ENCODE measurements around the gene ARHGEF4. TPM values are rescaled to one million over a fixed set of nuclear protein-coding genes. Genes with fewer than 3 reads are reported as not detected.

Gene ARHGEF4
- polyA plus RNA-seq, 1 donor (not counting 4 experiments of a cell fraction or from before 2014, with no cell fraction given), result 22.6 TPM

- H3K4me1 ChIP-seq (ENCODE audit: control insufficient read depth, extremely low read depth, insufficient read depth, low read length), result no peaks in the 10 kb centered on the region
- H3K9me1 ChIP-seq (ENCODE audit: control insufficient read depth, extremely low read depth, insufficient read depth, low read length), result no peaks in the 10 kb centered on the region
- H3K79me2 ChIP-seq (ENCODE audit: control insufficient read depth, insufficient read depth, low read length), result no peaks in the 10 kb centered on the region
- no peak overlapping the region for H2AFZ ChIP-seq (ENCODE audit: control insufficient read depth, low read length)
- H3K27ac ChIP-seq (ENCODE audit: control insufficient read depth, insufficient read depth, low read length), result no peak overlapping the region
- no peaks in the 10 kb centered on the region for H3K9me3 ChIP-seq (ENCODE audit: control insufficient read depth, low read depth, low read length)
- H3K4me2 ChIP-seq (ENCODE audit: control insufficient read depth, extremely low read depth, insufficient read depth, low read depth, low read length), result no peak overlapping the region
- TF ChIP-seq EZH2 (IDR thresholded peaks at IDR 0.05; ENCODE audit: low read length) (no peak), CTCF (optimal IDR thresholded peaks at IDR 0.05 in 1 of 3, IDR thresholded peaks at IDR 0.05 in 1 of 3, conservative IDR thresholded peaks at IDR 0.05 in 1 of 3; ENCODE audit: extremely low read depth in 1 of 3, insufficient read depth in 2 of 3, low read length in 3 of 3) (no peak)
- no peak for DNase-seq (ENCODE audit: low read depth, low spot score)
- H3K27me3 ChIP-seq (ENCODE audit: control insufficient read depth, extremely low read depth, insufficient read depth, low read length), result no peaks in the 10 kb centered on the region
- no peaks in the 10 kb centered on the region for H4K20me1 ChIP-seq (ENCODE audit: control insufficient read depth, extremely low read depth, insufficient read depth, low read length)
- no peak for FAIRE-seq
- H3K4me3 ChIP-seq (ENCODE audit: control insufficient read depth in 2 of 3, extremely low read depth in 1 of 3, insufficient read depth in 2 of 3, low read depth in 1 of 3, low read length in 3 of 3), result no peak overlapping the region
- H3K36me3 ChIP-seq (ENCODE audit: control insufficient read depth in 2 of 2, extremely low read depth in 1 of 2, insufficient read depth in 2 of 2, low read length in 2 of 2), result no peaks in the 10 kb centered on the region
- H3K9ac ChIP-seq (ENCODE audit: control insufficient read depth, extremely low read depth, insufficient read depth, low read length), result no peak overlapping the region
- dilution Hi-C loops (cut with MboI; ENCODE audit: extremely low pct_ligation_motif_present, low sequenced_read_pairs), result no loop called here
Measured at GRCh38 chr2:130981667-130982066, 145.0 kb downstream of the ARHGEF4 start.

- dilution Hi-C loops (cut with MboI; ENCODE audit: extremely low pct_ligation_motif_present, low sequenced_read_pairs), result no loop called here
- no peak for TF ChIP-seq CTCF (optimal IDR thresholded peaks at IDR 0.05 in 1 of 3, IDR thresholded peaks at IDR 0.05 in 1 of 3, conservative IDR thresholded peaks at IDR 0.05 in 1 of 3; ENCODE audit: extremely low read depth in 1 of 3, insufficient read depth in 2 of 3, low read length in 3 of 3)
- TF ChIP-seq EZH2 (IDR thresholded peaks at IDR 0.05; ENCODE audit: low read length), result no peak
- no peak overlapping the region for H3K9ac ChIP-seq (ENCODE audit: control insufficient read depth, extremely low read depth, insufficient read depth, low read length)
- FAIRE-seq (no peak), DNase-seq (ENCODE audit: low read depth, low spot score) (no peak)
- H3K27ac ChIP-seq (ENCODE audit: control insufficient read depth, insufficient read depth, low read length), result no peak overlapping the region
- no peaks in the 10 kb centered on the region for H3K27me3 ChIP-seq (ENCODE audit: control insufficient read depth, extremely low read depth, insufficient read depth, low read length)
- peaks cover 0 to 4% of the 10 kb centered on the region in 2 experiments for H3K36me3 ChIP-seq (ENCODE audit: control insufficient read depth in 2 of 2, extremely low read depth in 1 of 2, insufficient read depth in 2 of 2, low read length in 2 of 2)
- no peaks in the 10 kb centered on the region for H3K4me1 ChIP-seq (ENCODE audit: control insufficient read depth, extremely low read depth, insufficient read depth, low read length)
- H4K20me1 ChIP-seq (ENCODE audit: control insufficient read depth, extremely low read depth, insufficient read depth, low read length), result no peaks in the 10 kb centered on the region
- H3K4me2 ChIP-seq (ENCODE audit: control insufficient read depth, extremely low read depth, insufficient read depth, low read depth, low read length), result no peak overlapping the region
- H3K4me3 ChIP-seq (ENCODE audit: control insufficient read depth in 2 of 3, extremely low read depth in 1 of 3, insufficient read depth in 2 of 3, low read depth in 1 of 3, low read length in 3 of 3), result no peak overlapping the region
- H2AFZ ChIP-seq (ENCODE audit: control insufficient read depth, low read length), result no peak overlapping the region
- H3K79me2 ChIP-seq (ENCODE audit: control insufficient read depth, insufficient read depth, low read length), result no peaks in the 10 kb centered on the region
- H3K9me3 ChIP-seq (ENCODE audit: control insufficient read depth, low read depth, low read length), result no peaks in the 10 kb centered on the region
- H3K9me1 ChIP-seq (ENCODE audit: control insufficient read depth, extremely low read depth, insufficient read depth, low read length), result peaks cover 2% of the 10 kb centered on the region
Measured at GRCh38 chr2:130985206-130985780, 148.6 kb downstream of the ARHGEF4 start.

Measured in keratinocyte (primary cell).